RWPE1 (cell line): ENCODE measurements around the gene LYSMD1.

Source experiments
- CTCF ChIA-PET: fragments of 350-600 bp; sonication (Branson Sonifier 250); formaldehyde crosslinking; extraction: SDS; loops from one replicate; lab custom pipeline; 2021; lab: Yijun Ruan, JAX
- POLR2A ChIA-PET: fragments of 400-600 bp; formaldehyde crosslinking; extraction: SDS; loops from one replicate; lab custom pipeline; 2020; ENCODE audit warnings: antibody characterized with exemption; ENCODE audit not compliant: low non-redundant PET; lab: Yijun Ruan, JAX
- DNase-seq: peaks from one replicate; pipeline ENCODE4 v3.0.0; 2012; ENCODE audit warnings: low spot score
- H3K27ac ChIP-seq: fragments of 450-650 bp; 2 replicates; pipeline ENCODE4 v1.5.1; 2017
- TF ChIP-seq, protein P1 (sequence below): fragments of 450-650 bp; conservative IDR thresholded peaks from 2 replicates; pipeline ENCODE4 v1.5.1; 2017; ENCODE audit warnings: low read depth, mild to moderate bottlenecking

The LYSMD1 gene

DNA sequence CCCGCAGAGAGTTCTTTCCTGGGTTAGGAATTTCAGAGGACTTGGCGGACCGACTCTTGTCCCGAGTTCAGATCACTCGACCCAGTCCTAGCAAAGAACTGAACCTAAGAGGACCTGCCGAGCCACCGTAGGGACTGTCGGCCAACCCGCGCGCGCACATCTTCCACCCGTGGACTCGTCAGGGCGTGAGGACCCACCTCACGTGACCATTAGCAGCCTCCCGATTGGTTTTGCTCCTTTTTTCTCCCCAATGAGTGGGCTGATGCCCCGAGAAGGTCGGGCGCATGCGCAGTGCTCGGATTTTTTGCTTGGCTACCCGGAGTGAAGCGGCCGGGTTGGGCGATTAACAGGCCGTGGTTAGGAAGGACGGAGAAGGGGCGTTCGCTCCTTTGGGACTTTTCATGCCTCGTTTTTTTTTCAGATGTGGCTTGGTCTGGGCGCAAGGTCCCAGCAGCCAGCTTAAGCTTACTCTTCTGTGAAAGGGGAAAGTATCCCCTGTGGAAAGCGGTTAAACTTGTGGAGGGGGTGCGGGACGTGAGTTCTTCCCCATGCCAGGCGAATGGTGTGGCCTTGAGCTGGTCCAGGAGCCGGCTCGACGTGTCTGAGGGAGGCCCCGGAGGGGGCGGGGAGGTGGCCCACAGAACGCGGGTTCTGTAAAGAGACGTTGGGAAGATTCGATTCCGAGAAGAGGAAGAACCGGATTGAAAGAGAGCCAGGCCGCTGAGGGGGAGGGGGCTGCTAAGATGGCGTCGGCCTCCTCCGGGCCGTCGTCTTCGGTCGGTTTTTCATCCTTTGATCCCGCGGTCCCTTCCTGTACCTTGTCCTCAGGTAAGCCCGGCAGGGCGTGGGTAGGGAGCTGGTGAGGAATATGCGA, 32.8 kb upstream of the LYSMD1 start, which contains the start of gene PIP5K1A:
TSS of gene PIP5K1A (plus strand) at position 299 of the 874 bp plus-strand sequence. CDS start at position 744, 445 bp downstream.
- TF ChIP-seq, protein P1, sequence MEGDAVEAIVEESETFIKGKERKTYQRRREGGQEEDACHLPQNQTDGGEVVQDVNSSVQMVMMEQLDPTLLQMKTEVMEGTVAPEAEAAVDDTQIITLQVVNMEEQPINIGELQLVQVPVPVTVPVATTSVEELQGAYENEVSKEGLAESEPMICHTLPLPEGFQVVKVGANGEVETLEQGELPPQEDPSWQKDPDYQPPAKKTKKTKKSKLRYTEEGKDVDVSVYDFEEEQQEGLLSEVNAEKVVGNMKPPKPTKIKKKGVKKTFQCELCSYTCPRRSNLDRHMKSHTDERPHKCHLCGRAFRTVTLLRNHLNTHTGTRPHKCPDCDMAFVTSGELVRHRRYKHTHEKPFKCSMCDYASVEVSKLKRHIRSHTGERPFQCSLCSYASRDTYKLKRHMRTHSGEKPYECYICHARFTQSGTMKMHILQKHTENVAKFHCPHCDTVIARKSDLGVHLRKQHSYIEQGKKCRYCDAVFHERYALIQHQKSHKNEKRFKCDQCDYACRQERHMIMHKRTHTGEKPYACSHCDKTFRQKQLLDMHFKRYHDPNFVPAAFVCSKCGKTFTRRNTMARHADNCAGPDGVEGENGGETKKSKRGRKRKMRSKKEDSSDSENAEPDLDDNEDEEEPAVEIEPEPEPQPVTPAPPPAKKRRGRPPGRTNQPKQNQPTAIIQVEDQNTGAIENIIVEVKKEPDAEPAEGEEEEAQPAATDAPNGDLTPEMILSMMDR, result no peak

DNA sequence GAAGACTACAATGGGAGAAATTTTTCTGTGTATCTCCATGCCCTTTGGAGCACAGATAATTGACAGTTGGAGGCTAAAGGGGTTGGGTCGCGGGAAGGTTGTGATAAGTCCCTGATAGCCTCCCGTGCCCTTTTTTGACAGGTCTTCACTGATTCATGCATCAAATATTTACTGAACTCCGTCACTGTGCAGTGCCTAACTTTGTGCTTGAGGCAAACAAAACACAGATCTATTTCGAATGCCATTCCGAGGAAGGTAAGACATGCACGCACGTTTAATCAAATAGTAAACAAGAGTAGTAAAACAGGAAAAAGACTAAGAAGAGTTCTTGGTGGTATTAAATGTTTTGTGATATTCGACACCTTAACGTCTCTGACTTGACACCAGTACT, 32.2 kb upstream of the LYSMD1 start:
- DNase-seq, result no peak
- POLR2A ChIA-PET, result no interaction called here
- peak overlapping the region; percentile 98 for H3K27ac ChIP-seq
- CTCF ChIA-PET, result no interaction called here
- TF ChIP-seq, protein P1, result no peak

More for the DNA sequence above, 32.8 kb upstream of the LYSMD1 start, which contains the start of gene PIP5K1A:
- peak; percentile 99 for DNase-seq
- CTCF ChIA-PET, result interaction anchor here (0.5 to 0.6 kb wide), 3 partner anchors 54 to 192 kb away, joined by 3 to 4 read pairs (median 3); partner anchors contain the start of gene MINDY1
- POLR2A ChIA-PET, result interaction anchor here (0.6 kb wide), 1 partner anchor 62 kb away, joined by 5 read pairs; no protein-coding TSS in a partner anchor
- H3K27ac ChIP-seq, result peak within 1 kb of the TSS; percentile 98

DNA sequence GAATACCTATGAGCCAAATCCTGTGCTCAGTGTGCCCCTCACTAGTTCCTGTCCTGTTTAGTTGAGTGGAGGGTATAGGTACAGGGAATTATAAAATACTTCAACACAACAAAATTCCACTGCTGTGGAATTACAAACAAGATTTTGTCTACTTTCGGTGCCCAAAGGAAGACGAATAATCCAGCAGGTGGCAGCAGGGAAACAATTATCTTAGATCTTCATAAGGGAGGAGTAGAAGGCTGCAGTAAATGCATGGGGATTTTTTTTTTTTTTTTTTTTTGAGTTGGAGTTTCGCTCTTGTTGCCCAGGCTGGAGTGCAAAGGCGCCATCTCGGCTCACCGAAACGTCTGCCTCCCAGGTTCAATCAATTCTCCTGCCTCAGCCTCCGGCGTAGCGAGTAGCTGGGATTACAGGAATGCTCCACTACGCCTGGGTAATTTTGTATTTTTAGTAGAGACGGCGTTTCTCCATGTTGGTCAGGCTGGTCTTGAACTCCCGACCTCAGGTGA, 30.6 kb upstream of the LYSMD1 start:
- POLR2A ChIA-PET, result no interaction called here
- CTCF ChIA-PET, result interaction anchor here (0.8 kb wide), 1 partner anchor 31 kb away, joined by 6 read pairs; no protein-coding TSS in a partner anchor
- peak; percentile 59 for DNase-seq
- H3K27ac ChIP-seq, result peak overlapping the region; percentile 98
- TF ChIP-seq, protein P1, result peak; percentile 73

DNA sequence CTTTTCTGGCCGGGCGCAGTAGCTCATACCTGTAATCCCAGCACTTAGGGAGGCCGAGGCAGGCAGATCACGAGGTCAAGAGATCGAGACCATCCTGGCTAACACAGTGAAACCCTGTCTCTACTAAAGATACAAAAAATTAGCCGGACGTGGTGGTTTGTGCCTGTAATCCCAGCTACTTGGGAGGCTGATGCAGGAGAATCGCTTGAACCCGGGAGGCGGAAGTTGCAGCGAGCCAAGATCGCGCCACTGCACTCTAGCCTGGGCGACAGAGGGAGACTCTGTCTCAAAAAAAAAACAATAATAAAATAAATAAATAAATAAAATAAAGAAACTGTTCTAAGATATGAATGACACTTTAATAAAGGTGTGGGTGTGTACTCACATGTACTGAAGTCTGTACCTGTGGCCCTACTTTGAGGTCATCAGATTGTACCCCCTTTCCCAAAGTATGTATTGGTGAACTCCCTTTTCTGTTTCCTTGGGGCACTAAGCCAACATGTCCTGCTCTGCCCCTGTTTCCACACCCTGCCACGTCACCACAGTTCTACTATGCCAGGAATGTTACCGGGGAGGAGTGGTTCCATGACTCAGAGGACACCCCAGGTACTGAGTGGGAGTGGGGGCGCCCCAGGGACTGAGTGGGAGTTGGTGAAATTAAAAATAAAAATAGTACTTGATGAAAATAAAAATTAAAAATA, 29.3 kb upstream of the LYSMD1 start:
- peak overlapping the region; percentile 98 for H3K27ac ChIP-seq
- ChIA-PET POLR2A (interaction anchor here (0.6 kb wide), 1 partner anchor 191 kb away, joined by 3 read pairs; no protein-coding TSS in a partner anchor), CTCF (interaction anchor here (0.6 to 1.1 kb wide), 5 partner anchors 13 to 204 kb away, joined by 3 to 10 read pairs (median 3); partner anchors contain the start of gene PSMB4)
- peak; percentile 97 for DNase-seq

DNA sequence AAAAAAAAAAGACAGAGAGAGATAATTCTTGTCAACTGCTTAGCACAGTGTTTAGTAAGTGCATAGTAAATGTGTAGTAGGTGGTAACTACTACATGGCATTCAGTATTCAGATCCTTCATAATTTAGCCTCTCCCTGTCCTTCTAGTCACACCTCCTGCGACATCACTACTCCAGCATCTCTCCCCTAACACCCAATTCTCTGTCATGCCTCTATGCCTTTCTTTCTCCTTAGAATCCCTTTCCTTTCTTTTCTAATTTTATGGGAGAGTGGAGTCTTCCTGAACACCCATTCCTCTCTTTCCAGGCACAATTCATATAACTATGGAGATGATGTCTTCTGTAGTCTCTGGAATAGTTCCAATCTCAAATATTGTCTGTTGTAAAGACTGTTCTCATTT, 28.2 kb upstream of the LYSMD1 start:
- ChIA-PET CTCF (no interaction called here), POLR2A (no interaction called here)
- DNase-seq, result no peak
- TF ChIP-seq, protein P1, result no peak
- peak overlapping the region; percentile 98 for H3K27ac ChIP-seq

DNA sequence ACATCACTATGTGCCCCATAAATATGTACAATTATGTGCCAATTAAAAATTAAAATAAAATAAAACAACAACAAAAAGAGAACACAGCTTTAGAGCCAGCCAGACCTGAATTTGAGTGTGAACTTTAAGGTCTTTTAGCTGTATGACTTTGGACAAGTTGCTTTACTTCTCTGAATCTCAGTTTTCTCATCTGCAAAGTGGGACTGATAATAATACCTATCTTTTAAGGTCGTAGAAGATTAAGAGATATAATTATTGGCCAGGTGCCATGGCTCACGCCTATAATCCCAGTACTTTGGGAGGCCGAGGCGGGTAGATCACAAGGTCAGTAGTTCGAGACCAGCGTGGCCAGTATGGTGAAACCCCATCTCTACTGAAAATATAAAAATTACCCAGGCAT, 27.6 kb upstream of the LYSMD1 start:
- ChIA-PET CTCF (no interaction called here), POLR2A (no interaction called here)
- H3K27ac ChIP-seq, result peak overlapping the region; percentile 60
- DNase-seq, result no peak
- TF ChIP-seq, protein P1, result no peak
